ENCODE results near the gene PGR.
A peak's percentile ranks its signal among the peaks of the same experiment; 100 is the strongest.

DNA sequence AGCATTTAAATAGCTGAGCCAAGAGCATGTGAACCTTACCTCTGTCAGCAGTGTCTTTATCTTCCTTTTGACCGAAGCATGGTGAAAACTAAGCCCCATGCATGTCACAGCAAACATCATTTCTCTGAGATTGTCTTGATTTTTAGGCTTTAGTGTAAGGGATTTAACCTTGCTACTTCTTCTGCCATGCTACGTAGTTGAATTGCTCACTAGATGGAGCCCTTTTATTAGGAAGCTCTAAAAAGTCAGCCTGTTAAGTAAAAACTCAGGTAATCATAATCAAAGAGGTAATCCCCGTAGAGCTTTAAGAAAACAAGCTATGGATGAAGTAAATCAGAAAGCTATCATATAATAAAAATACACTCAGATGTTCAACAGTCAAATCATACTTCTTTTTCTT is 149.5 kb downstream of the PGR start:
- TF ChIP-seq, protein P1, sequence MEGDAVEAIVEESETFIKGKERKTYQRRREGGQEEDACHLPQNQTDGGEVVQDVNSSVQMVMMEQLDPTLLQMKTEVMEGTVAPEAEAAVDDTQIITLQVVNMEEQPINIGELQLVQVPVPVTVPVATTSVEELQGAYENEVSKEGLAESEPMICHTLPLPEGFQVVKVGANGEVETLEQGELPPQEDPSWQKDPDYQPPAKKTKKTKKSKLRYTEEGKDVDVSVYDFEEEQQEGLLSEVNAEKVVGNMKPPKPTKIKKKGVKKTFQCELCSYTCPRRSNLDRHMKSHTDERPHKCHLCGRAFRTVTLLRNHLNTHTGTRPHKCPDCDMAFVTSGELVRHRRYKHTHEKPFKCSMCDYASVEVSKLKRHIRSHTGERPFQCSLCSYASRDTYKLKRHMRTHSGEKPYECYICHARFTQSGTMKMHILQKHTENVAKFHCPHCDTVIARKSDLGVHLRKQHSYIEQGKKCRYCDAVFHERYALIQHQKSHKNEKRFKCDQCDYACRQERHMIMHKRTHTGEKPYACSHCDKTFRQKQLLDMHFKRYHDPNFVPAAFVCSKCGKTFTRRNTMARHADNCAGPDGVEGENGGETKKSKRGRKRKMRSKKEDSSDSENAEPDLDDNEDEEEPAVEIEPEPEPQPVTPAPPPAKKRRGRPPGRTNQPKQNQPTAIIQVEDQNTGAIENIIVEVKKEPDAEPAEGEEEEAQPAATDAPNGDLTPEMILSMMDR (IDR thresholded peaks at IDR 0.05): peak in 11 of 12 donors; percentile 18 to 67 (median 49)
- TF ChIP-seq POLR2A (IDR thresholded peaks at IDR 0.05): no peak
